ENCODE data around the gene SNX1.

DNA sequence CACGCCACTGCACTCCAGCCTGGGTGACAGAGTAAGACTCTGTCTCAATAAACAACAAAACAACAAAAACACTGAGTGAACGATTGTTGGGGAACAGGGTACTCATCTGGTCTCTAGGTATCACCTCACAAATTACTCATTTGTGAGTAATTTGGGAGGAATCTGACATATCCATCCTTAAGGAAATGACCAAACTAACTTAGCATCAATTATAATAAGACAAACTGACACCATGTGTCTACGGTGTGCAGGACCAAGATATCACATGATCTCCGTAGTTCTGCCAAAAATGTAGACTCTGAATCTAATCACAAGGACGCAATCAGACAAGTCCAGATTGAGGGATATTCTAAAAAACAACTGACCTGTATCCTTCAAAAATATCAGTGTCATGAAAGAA lies 37.5 kb upstream of the SNX1 start:
- no peak for TF ChIP-seq NPAS2 (CRISPR knock-in tag; IDR thresholded peaks at IDR 0.05; ENCODE audit: borderline replicate concordance)
- no peak for TF ChIP-seq SMC3 (IDR thresholded peaks at IDR 0.05)
- TF ChIP-seq RAD21 (conservative IDR thresholded peaks at IDR 0.05 in 1 of 2, IDR thresholded peaks at IDR 0.05 in 1 of 2) = no peak
- no peak for TF ChIP-seq BHLHE40 (IDR thresholded peaks at IDR 0.05; ENCODE audit: low read depth, low read length)
- no peak for TF ChIP-seq NR3C1 (IDR thresholded peaks at IDR 0.05)
- no peak for TF ChIP-seq POLR2A (IDR thresholded peaks at IDR 0.05; ENCODE audit: low read length)

All from A549 (cell line).